HepG2 (cell line): ENCODE data around the gene SORBS2. TPM values are rescaled to one million over a fixed set of nuclear protein-coding genes. Genes with fewer than 3 reads are reported as not detected.

ENCODE experiments used
- ATAC-seq: fragments of 200-7000 bp; cut with Tn5 transposase; 3 replicates; pipeline ENCODE4 v1.9.1; 2020; ENCODE audit warnings: mild to moderate bottlenecking, moderate library complexity
- BruUV-seq: library from RNA; stranded (reverse); fragments of 400-500 nt; replicated peaks from 2 replicates; lab custom pipeline; 2021; lab: Mats Ljungman, UMichigan
- CTCF ChIA-PET: fragments of 300-600 bp; formaldehyde crosslinking; extraction: SDS; loops from one replicate; lab custom pipeline; 2021; ENCODE audit warnings: low total read pairs, inconsistent platforms, low intra/inter-chr PET ratio; lab: Yijun Ruan, JAX
- POLR2A ChIA-PET: fragments of 350-600 bp; sonication (Branson Sonifier 250); formaldehyde crosslinking; loops from one replicate; lab custom pipeline; 2020; ENCODE audit warnings: antibody characterized with exemption, inconsistent platforms; lab: Yijun Ruan, JAX
- DNase-seq: peaks from one replicate; pipeline ENCODE4 v3.0.0-alpha.2; 2015; ENCODE audit warnings: low spot score
- FAIRE-seq: peaks from 3 replicates; lab custom pipeline; 2011; peaks lifted over from hg19 to GRCh38; lab: Jason Lieb, UNC
- H2AFZ ChIP-seq: one replicate; pipeline ENCODE4 v1.6.1; 2011; ENCODE audit warnings: low read length, inconsistent platforms
- H3K27ac ChIP-seq: fragments of 300-600 bp; 3 replicates; pipeline ENCODE4 v1.8.0; 2011; ENCODE audit warnings: mixed run types, mild to moderate bottlenecking, mixed read lengths, low read length, inconsistent platforms; ENCODE audit not compliant: insufficient read depth; ENCODE audit errors: extremely low read length
- H3K27me3 ChIP-seq, 2 experiments: fragments of 200-600 bp in 1 of 2; 2 replicates in 1 of 2; 3 replicates in 1 of 2; pipeline versions ENCODE4 v1.6.0 to v1.8.0; 2011; ENCODE audit warnings: low read length in 2 of 2, mild to moderate bottlenecking in 2 of 2, moderate library complexity in 2 of 2, inconsistent platforms in 1 of 2; ENCODE audit not compliant: insufficient read depth in 2 of 2, control insufficient read depth in 1 of 2
- H3K36me3 ChIP-seq, 2 experiments: fragments of 200-600 bp in 1 of 2; replicated peaks in 1 of 2; 2 replicates in 1 of 2; 3 replicates in 1 of 2; pipeline versions ENCODE4 v1.5.1 to v1.8.0; 2011; ENCODE audit warnings: low read length in 2 of 2, inconsistent platforms in 1 of 2; ENCODE audit not compliant: insufficient read depth in 2 of 2, control insufficient read depth in 1 of 2
- H3K4me1 ChIP-seq: 2 replicates; pipeline ENCODE4 v1.5.1; 2012; ENCODE audit warnings: low read length, inconsistent platforms; ENCODE audit not compliant: insufficient read depth
- H3K4me2 ChIP-seq: 2 replicates; pipeline ENCODE4 v1.6.0; 2011; ENCODE audit warnings: low read depth, low read length, inconsistent platforms
- H3K4me3 ChIP-seq, 3 experiments: fragments of 200-600 bp in 1 of 3; sonication (generic), shearing (Covaris generic) in 1 of 3; replicated peaks in 1 of 3; 2 replicates each; pipeline ENCODE4 v1.5.1; 2011 to 2016; ENCODE audit warnings: low read length in 3 of 3, inconsistent platforms in 2 of 3, low read depth in 2 of 3, mild to moderate bottlenecking in 2 of 3, control low read depth in 1 of 3, mixed read lengths in 1 of 3; ENCODE audit not compliant: insufficient read depth in 1 of 3
- H3K79me2 ChIP-seq: one replicate; pipeline ENCODE4 v1.6.1; 2011; ENCODE audit warnings: low read length, inconsistent platforms; ENCODE audit not compliant: insufficient read depth
- H3K9ac ChIP-seq: 2 replicates; pipeline ENCODE4 v1.6.0; 2011; ENCODE audit warnings: mild to moderate bottlenecking, low read depth, low read length, inconsistent platforms; ENCODE audit not compliant: insufficient read depth
- H3K9me3 ChIP-seq: 2 replicates; pipeline ENCODE4 v1.5.1; 2012; ENCODE audit warnings: mild to moderate bottlenecking, low read length
- H4K20me1 ChIP-seq: 2 replicates; pipeline ENCODE4 v1.6.0; 2011; ENCODE audit warnings: inconsistent platforms, mild to moderate bottlenecking, low read length, moderate library complexity; ENCODE audit not compliant: insufficient read depth
- CHD4 ChIP-seq: fragments of 200-600 bp; sonication (generic); IDR thresholded peaks from 2 replicates; pipeline ENCODE4 v1.7.0; 2017; ENCODE audit warnings: mild to moderate bottlenecking, low read length, borderline replicate concordance
- DR1 ChIP-seq: sonication (generic); formaldehyde crosslinking; IDR thresholded peaks from 2 replicates; pipeline ENCODE4 v1.8.0; 2021; ENCODE audit warnings: mild to moderate bottlenecking, missing genetic modification reagents, inconsistent platforms
- IKZF1 ChIP-seq: fragments of 450-650 bp; IDR thresholded peaks from 2 replicates; pipeline ENCODE4 v1.7.1; 2016
- LRRFIP1 ChIP-seq: sonication (generic); formaldehyde crosslinking; conservative IDR thresholded peaks from 2 replicates; pipeline ENCODE4 v1.4.0; 2020; ENCODE audit warnings: missing genetic modification reagents
- MLXIP ChIP-seq: sonication (generic); formaldehyde crosslinking; IDR thresholded peaks from 2 replicates; pipeline ENCODE4 v1.9.0; 2021; ENCODE audit warnings: missing genetic modification reagents, borderline replicate concordance
- MXI1 ChIP-seq: IDR thresholded peaks from 3 replicates; pipeline ENCODE4 v1.6.1; 2012; ENCODE audit warnings: low read depth, low read length, inconsistent platforms, borderline replicate concordance
- NFIB ChIP-seq: sonication (generic); formaldehyde crosslinking; IDR thresholded peaks from 2 replicates; pipeline ENCODE4 v1.9.0; 2021; ENCODE audit warnings: missing genetic modification reagents, mild to moderate bottlenecking, borderline replicate concordance
- PBX3 ChIP-seq: sonication (generic); formaldehyde crosslinking; IDR thresholded peaks from 2 replicates; pipeline ENCODE4 v1.8.1; 2023; ENCODE audit warnings: missing genetic modification reagents, inconsistent platforms, borderline replicate concordance
- SMC3 ChIP-seq: IDR thresholded peaks from 2 replicates; pipeline ENCODE4 v1.6.1; 2011; ENCODE audit warnings: low read length, improper control_type of control experiment
- ZNF432 ChIP-seq: sonication (generic); formaldehyde crosslinking; IDR thresholded peaks from 2 replicates; pipeline ENCODE4 v1.5.0; 2020; ENCODE audit warnings: missing genetic modification reagents, mild to moderate bottlenecking, borderline replicate concordance
- ZNF614 ChIP-seq: IDR thresholded peaks from 2 replicates; pipeline ENCODE4 v1.6.1; 2018; ENCODE audit warnings: missing biosample characterization, missing genetic modification reagents, inconsistent platforms, borderline replicate concordance
- ZNF615 ChIP-seq: sonication (generic); formaldehyde crosslinking; IDR thresholded peaks from 2 replicates; pipeline ENCODE4 v1.5.0; 2020; ENCODE audit warnings: mild to moderate bottlenecking, missing genetic modification reagents, borderline replicate concordance
- ZNF691 ChIP-seq: sonication (generic); formaldehyde crosslinking; IDR thresholded peaks from 2 replicates; pipeline ENCODE4 v1.4.0; 2020; ENCODE audit warnings: missing genetic modification reagents, low read depth, mild to moderate bottlenecking, borderline replicate concordance
- WGBS: methylation state at CpG from one replicate; pipeline ENCODE4 v1.1.6; 2017; ENCODE audit warnings: low lambda C conversion rate; 5-methylcytosine and 5-hydroxymethylcytosine counted together
- in situ Hi-C: cut with HindIII; loops from 2 replicates; pipeline ENCODE4 v1.10.0; 2017; ENCODE audit warnings: low pct_unique_long_range_greater_than_20kb; ENCODE audit not compliant: extremely low pct_ligation_motif_present
- intact Hi-C: fragments of 100-400 bp; cut with micrococcal nuclease; formaldehyde crosslinking; loops from one replicate; pipeline ENCODE4 v1.10.0; 2022; ENCODE audit not compliant: unreplicated experiment
- polyA plus RNA-seq, 8 experiments: library from polyadenylated mRNA; depleted of rRNA in 3 of 8; stranded (reverse) in 7 of 8; unstranded in 1 of 8; fragments of >200 nt; fragmentation: Illumina TruSeq in 4 of 8; extraction: Trizol in 4 of 8; gene quantifications; 2 replicates each; pipeline versions ENCODE4 v1.2.1 to v1.2.3, GENCODE V29; 2011 to 2016; ENCODE audit warnings: low read depth in 4 of 8, missing spikeins in 1 of 8, mixed read lengths in 1 of 8; ENCODE audit not compliant: insufficient read depth in 1 of 8
- total RNA-seq, 5 experiments: library from RNA; depleted of rRNA; stranded (reverse); fragments of >200 nt; fragmentation: Illumina TruSeq; extraction: Trizol; gene quantifications; 2 replicates each; pipeline ENCODE4 v1.2.3, GENCODE V29; 2016; ENCODE audit warnings: low read depth in 1 of 5

SORBS2 gene
- total and polyA plus RNA-seq, 2 of the 13 experiments (the other 11 are each of a cell fraction or from before 2014, with no cell fraction given): 25.0 to 80.5 TPM

DNA sequence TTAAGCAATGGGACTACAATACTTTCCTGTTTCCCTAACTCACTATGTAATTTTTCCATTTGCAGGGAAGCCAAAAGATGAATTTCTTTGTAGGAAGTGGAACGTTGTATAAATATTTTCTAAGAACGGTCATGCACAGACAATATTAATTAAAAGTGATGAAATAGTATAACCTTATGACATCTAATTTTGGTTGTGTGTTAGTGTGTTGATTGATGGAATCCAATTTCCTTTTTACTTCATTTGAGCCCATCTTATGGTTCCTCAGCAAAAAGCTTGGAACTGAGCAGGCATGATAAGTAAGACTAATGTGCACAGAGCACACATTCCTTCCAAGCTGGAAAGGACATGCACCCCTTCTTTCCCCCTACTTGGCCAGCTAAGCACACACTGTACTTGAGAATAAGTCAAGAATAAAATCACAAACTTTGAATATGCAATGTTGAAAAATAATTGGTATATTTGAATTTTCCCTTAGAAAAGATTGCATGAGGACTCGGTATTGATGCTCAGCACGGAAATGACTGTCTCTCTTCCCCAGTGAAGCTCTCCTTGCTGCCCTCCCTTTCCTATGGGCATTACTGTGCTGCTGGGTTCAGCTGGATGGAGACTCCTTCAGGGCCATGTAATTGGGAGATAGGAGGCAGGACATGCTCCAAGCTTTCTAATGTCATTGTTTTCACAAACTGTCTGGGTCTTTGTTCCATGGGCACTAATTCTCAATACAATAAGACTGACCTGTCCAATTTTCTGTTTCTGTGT, 257.4 kb downstream of the SORBS2 start:
- Histone ChIP-seq H2AFZ (no peak overlapping the region), H3K4me3 (no peak overlapping the region), H3K4me1 (peaks cover 4% of the 10 kb centered on the region), H3K36me3 (no peaks in the 10 kb centered on the region), H3K9ac (no peak overlapping the region), H3K27me3 (0 out of 5 replicates have a peak, but pooled peaks cover 0 to 5% of the 10 kb centered on the region in 2 experiments), H4K20me1 (no peaks in the 10 kb centered on the region), H3K79me2 (no peaks in the 10 kb centered on the region), H3K27ac (no peak overlapping the region), H3K4me2 (no peak overlapping the region), H3K9me3 (no peaks in the 10 kb centered on the region)
- in situ Hi-C loops (no loop called here), intact Hi-C loops (no loop called here)
- DNase-seq (no peak), ATAC-seq (no peak), FAIRE-seq (no peak)
- BruUV-seq: no TSS peak
- ChIA-PET CTCF (no interaction called here), POLR2A (no interaction called here)
- WGBS: 22% methylated on average over 4 of the region's 4 CpGs
- TF ChIP-seq LRRFIP1 (no peak), MLXIP (CRISPR knock-in tag) (no peak), IKZF1 (no peak), MXI1 (no peak), SMC3 (no peak), ZNF615 (CRISPR knock-in tag) (no peak), DR1 (CRISPR knock-in tag) (no peak), PBX3 (CRISPR knock-in tag) (no peak), NFIB (CRISPR knock-in tag) (no peak), ZNF432 (CRISPR knock-in tag) (no peak), ZNF614 (CRISPR knock-in tag) (no peak), ZNF691 (CRISPR knock-in tag) (no peak), CHD4 (no peak)
